Activated effector memory CD4-positive, alpha-beta T cell treated with Interleukin-2 at 50 U/mL for 16 hours (primary cell): ENCODE measurements around the gene OST4.
A peak's percentile ranks its signal among the peaks of the same experiment; 100 is the strongest.

ENCODE experiments used
- DNase-seq: peaks from one replicate; pipeline ENCODE4 v3.0.0-alpha.2; 2020

Gene OST4

GRCh38 chr2:27092696-27093429 is 21.4 kb upstream of the OST4 start:
- no peak for DNase-seq

GRCh38 chr2:27091746-27092695 is 20.6 kb upstream of the OST4 start:
- no peak for DNase-seq

GRCh38 chr2:27089111-27089954 is 17.9 kb upstream of the OST4 start:
- DNase-seq: no peak

GRCh38 chr2:27088634-27089033 is 17.2 kb upstream of the OST4 start:
- DNase-seq: no peak

GRCh38 chr2:27087823-27088410 is 16.5 kb upstream of the OST4 start:
- DNase-seq: no peak

GRCh38 chr2:27086724-27087593 is 15.5 kb upstream of the OST4 start, which contains the start of gene KHK:
Gene KHK, plus strand, starts transcription at chr2:27086772. Its CDS starts 488 bp downstream, at chr2:27087260.
- DNase-seq: no peak

- peak; percentile 98 for DNase-seq
Measured at GRCh38 chr2:27086090-27086723, 14.8 kb upstream of the OST4 start.

- DNase-seq: peak; percentile 27
Measured at GRCh38 chr2:27085673-27086089, 14.2 kb upstream of the OST4 start.

- DNase-seq: no peak
Measured at GRCh38 chr2:27085062-27085672, 13.7 kb upstream of the OST4 start.

GRCh38 chr2:27084297-27085061 is 13.0 kb upstream of the OST4 start:
- no peak for DNase-seq

- no peak for DNase-seq
Measured at GRCh38 chr2:27083410-27084296, 12.2 kb upstream of the OST4 start.

- DNase-seq: no peak
Measured at GRCh38 chr2:27082773-27083409, 11.4 kb upstream of the OST4 start.

GRCh38 chr2:27081984-27082772 is 10.7 kb upstream of the OST4 start:
- no peak for DNase-seq

GRCh38 chr2:27080603-27080936 is 9.1 kb upstream of the OST4 start:
- DNase-seq: no peak

GRCh38 chr2:27080140-27080469 is 8.7 kb upstream of the OST4 start:
- no peak for DNase-seq

GRCh38 chr2:27079233-27080139 is 8.0 kb upstream of the OST4 start:
- DNase-seq: no peak
